HEK293 (cell line): ENCODE data around the gene HECTD4.

ENCODE experiments used
- INSM2 ChIP-seq: fragments of 450-650 bp; formaldehyde crosslinking; IDR thresholded peaks from 2 replicates; pipeline ENCODE4 v1.5.1; 2016; ENCODE audit warnings: missing biosample characterization, missing genetic modification characterization
- ZNF670 ChIP-seq: fragments of 450-650 bp; formaldehyde crosslinking; IDR thresholded peaks from 2 replicates; pipeline ENCODE4 v1.5.1; 2016; ENCODE audit warnings: missing biosample characterization, missing genetic modification characterization, low read depth

DNA sequence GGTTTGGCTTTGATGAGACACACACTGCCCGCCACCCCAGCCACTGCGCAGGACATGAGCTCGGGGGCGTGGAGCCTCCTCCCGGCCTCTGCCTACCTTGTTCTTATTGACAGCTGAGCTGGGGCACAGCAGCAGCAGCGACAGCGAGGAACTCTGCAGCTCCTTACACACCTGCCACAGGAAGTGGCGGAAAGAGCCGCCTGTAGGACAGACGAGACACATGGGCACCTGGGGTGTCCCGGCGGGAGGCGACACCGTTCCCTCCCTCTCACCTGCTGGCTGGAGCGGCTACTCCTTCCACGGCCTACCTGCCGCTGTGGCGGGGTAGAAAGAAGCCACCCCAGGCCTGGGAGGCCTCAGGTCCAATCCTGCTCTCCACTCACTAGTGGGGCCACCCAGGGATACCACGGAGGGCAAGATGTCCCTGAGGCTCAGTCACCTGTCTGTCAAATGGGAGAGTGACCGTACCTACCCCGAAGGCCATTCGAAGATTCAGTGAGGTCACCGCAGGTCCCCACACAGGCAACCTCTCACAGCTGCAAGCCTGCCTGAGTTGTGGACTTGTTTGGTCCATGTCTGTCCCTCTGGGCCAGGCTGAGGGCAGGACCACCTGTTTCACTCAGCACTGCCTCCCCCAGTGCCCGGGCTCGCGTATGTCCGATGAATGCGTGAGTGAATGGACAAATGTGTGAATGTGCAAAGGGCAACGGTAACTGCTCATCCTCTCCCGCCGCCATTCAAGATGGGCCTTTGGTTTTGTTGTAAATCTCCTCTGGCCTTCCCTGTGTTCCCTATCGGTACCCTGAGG is 214.3 kb downstream of the HECTD4 start:
- TF ChIP-seq ZNF670 (tag by site-specific recombination) (no peak), INSM2 (tag by site-specific recombination) (no peak)
